GM19455 (cell line): ENCODE measurements around the gene OR10A2.
A peak's percentile ranks its signal among the peaks of the same experiment; 100 is the strongest.
"Not testable (repeated sequence)": the region's sequence is repeated elsewhere in the genome, so short reads cannot be mapped to it uniquely, and the experiment has no call there.

Experiments
- ATAC-seq: cut with Tn5 transposase; IDR thresholded peaks from one replicate; pipeline ENCODE4 v1.9.1; 2021; ENCODE audit not compliant: unreplicated experiment

The OR10A2 gene

GRCh38 chr11:6882751-6883150, 19.9 kb downstream of the OR10A2 start:
- ATAC-seq = no peak

DNA sequence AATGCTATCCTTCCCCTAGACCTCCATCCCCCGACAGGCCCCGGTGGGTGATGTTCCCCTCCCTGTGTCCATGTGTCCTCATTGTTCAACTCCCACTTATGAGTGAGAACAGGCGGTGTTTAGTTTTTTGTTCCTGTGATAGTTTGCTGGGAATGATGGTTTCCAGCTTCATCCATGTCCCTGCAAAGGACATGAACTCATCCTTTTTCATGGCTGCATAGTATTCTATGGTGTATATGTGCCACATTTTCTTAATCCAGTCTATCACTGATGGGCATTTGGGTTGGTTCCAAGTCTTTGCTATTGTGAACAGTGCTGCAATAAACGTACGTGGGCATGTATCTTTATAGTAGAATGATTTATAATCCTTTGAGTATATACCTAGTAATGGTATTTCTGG, 24.9 kb downstream of the OR10A2 start:
- not testable (repeated sequence) for ATAC-seq

GRCh38 chr11:6888830-6889229, 26.0 kb downstream of the OR10A2 start:
- ATAC-seq = no peak

GRCh38 chr11:6889835-6890234, 27.0 kb downstream of the OR10A2 start:
- no peak for ATAC-seq

- ATAC-seq = no peak
These were observed 29.5 kb downstream of the OR10A2 start, which contains the start of gene OR2D2 for GRCh38 chr11:6892400-6892799. TSS of gene OR2D2 (minus strand) at chr11:6892500. CDS start at chr11:6892500, 0 bp downstream.

GRCh38 chr11:6894097-6894496, 31.2 kb downstream of the OR10A2 start:
- ATAC-seq = no peak

- peak; percentile 87 for ATAC-seq
These were observed 32.2 kb downstream of the OR10A2 start for GRCh38 chr11:6895010-6895409.

DNA sequence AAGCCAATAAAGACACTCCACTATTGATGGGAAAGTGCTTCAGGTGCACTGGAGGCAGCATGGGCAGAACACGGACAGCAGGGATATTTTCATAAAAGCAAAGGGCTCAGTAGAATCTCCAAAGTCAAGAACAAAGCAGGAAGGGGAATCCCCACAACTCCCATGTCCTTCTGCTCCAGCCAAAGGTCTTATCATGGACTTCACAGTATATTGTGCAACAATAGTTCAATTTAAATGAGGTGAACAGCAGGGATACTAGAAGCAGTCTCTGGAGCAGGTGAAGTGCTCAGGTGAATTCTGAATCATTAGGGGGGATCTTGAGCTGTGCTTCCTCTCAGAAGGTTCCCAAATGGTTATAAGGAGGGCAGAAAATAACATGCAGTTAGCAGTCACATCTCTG, 36.1 kb downstream of the OR10A2 start:
- no peak for ATAC-seq

GRCh38 chr11:6900327-6900999, 37.6 kb downstream of the OR10A2 start:
- no peak for ATAC-seq

GRCh38 chr11:6904804-6905203, 41.9 kb downstream of the OR10A2 start:
- not testable (repeated sequence) for ATAC-seq

DNA sequence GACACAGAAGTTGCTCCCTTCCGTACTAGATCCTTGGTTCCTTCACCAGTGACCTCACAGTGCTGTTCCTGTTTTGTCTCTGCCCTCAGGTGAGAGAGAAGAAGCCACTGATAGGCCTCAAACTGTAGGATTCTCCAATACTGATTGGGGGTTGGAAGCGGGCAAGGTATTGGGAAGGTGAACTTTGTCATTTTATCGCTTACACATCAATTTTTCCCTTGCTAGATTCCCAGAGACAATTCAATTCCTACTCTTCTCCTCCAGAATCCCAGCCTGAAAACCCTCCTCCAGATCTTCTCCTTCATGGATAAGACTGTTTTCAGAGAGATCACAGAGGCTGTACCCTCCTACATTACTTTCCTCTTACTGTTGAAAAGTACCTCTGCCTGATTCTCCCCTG, 48.5 kb downstream of the OR10A2 start:
- no peak for ATAC-seq

DNA sequence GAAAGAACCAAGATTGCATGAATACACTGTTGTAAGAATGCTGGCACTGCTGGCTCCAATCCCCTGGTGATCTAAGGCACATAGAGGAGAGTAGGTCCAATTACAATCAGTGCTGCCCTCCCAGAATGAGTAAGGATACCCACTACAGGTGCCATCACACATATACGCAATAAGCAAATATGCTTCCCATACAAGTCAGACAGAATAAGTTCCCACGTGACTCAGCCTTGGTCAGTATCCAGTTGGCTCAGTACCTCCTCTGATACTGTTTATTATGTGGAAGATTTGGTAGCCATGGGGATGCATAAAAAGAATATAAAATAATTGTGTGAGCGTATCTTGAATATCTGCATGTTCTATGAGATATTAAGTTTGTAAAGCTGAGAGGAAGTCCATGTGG, 49.1 kb downstream of the OR10A2 start:
- ATAC-seq = no peak

DNA sequence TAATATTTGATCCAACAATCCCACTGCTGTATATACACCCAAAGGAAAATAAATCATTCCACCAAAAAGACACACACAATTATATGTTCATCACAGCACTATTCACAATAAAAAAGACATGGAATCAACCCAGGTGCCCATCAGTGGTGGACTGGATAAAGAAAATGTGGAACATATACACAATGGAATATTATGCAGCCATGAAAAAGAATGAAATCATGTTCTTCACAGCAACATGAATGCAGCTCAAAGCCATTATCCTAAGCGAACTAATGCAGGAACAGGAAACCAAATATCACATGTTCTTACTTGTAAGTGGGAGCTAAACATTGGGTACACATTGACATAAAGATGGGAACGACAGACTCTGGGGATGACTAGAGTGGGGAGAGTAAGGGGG, 56.8 kb downstream of the OR10A2 start:
- no peak for ATAC-seq

DNA sequence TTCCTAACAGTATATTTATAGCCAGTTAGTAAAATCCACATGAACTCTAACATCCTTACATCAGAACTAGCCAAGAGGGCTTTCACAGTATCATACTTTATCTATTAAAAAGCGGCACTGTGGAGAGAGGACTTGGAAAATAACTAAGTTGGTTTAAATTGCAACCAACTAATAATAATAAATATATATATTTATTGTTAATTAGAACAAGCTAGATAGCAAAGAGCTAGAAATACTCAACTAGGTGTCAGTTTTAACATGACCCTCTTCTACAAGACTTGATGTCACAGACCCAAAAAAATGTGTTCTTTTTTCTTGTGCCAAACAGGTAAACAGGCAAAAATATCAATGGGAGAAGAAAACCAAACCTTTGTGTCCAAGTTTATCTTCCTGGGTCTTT, 57.8 kb downstream of the OR10A2 start, which contains the start of gene OR2D3:
TSS of gene OR2D3 (plus strand) at position 301 of the 400 bp plus-strand sequence. CDS start at position 301, 0 bp downstream.
- ATAC-seq = no peak
